Measurements from ENCODE around the gene RPUSD4.

RPUSD4 gene

DNA sequence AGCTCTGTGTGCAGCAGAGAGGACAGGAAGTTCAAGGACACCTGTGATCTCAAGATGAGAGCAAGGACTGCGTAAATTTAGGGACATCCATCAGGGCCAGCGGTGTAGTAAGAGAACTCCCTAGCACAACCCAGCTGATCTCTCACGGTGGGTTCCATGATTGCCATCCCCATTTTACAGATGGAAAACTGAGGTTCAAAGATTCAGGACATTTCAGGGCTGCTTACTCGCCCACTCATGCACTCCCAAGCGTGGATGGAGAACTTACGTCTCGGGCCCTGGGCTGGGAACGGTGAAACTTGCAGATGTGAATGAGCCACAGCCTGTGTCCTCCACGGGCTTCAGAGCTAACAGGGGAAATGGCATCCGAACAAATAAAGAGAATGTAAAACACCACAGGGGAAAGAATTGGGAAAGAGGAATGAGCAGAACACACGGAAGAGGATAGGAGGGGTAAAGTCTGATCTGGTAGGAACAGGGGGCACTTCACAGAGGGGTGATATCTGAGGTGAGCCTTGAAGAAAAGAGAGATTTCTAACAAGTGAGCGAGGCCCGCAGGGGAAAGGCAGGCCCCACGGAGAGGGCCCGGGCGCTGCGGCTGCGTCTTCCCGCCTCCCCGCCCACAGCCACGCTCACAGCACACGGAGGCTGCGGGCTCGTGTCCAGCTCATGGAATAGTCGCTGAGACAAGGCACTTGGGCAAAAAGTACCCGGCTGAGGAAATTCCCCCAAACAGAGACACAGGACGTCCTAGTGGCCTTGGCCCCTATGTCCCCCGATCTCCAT is 55.9 kb downstream of the RPUSD4 start:
- no peak for DNase-seq

- DNase-seq: no peak
These were observed 56.8 kb downstream of the RPUSD4 start for GRCh38 chr11:126154691-126155090.

DNA sequence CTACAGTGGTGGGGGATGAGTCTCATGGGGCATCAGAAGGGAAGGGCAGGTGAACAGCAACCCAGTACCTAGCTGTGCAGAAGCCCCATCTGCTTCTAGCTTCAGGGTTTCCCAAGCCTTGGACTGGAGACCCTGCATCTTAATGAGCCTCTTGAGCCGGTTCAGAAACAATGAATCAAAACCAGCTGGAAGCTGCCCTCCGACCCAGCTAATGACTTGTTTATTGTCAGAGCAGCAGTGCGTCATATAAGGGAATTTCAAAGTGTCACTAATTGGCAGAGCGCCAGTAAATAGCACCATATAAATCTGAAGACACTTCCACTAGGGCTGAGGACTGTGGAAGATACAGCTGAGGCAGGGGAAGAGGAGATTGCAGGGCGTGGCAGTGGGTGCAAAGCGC is 57.5 kb downstream of the RPUSD4 start:
- DNase-seq: no peak

DNA sequence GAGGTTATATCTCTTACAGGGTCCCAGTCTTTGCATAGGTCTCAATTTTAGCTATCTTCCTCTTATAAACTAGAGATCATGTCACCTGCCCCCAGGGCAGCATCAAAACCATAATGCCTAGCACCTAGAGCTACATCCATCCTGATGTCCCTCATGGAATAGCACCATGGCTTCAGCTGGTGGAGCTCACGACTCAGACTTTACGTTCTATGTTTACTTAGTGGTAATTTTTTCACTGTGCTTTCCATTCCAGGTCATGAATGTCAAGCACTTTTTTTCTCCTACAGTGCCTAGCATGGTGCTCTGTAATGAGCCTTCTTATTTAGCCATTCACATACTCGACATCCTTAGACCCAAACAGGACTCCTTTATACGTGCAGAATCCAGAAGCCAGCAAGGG is 58.4 kb downstream of the RPUSD4 start:
- no peak for DNase-seq

DNA sequence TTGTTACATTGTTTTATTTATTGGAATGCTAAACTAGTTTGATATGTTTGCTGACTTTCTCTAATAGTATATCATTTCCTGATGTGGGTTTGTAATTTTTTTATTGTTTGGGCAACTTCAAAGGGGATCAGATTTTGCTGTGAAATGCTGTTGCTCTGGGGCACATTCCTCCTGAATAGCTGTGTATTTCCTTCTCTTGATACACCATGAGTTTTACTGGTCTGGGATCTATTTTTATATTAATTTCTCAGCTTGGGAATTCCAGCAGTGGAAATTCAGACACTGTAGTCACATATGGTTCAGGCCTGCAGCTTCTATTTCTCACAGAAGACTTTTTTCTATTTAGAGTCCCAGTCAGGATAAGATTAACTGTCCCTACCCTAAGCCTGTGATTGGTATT is 58.9 kb downstream of the RPUSD4 start:
- no peak for DNase-seq

GRCh38 chr11:126152152-126152551 is 59.3 kb downstream of the RPUSD4 start:
- no peak for DNase-seq

All from CD4-positive, alpha-beta T cell treated with Interleukin-6 for 4 hours (primary cell).